Ectodermal cell (in vitro differentiated cells): Measurements from ENCODE around the gene CISD2.
"Not testable (repeated sequence)": the region's sequence is repeated elsewhere in the genome, so short reads cannot be mapped to it uniquely, and the experiment has no call there.

Source experiments
- H3K27ac ChIP-seq: 2 replicates; pipeline ENCODE4 v1.7.0; 2013; ENCODE audit warnings: mild to moderate bottlenecking, low read depth, low read length; ENCODE audit not compliant: insufficient read depth, poor library complexity, severe bottlenecking
- H3K27me3 ChIP-seq: 2 replicates; pipeline ENCODE4 v1.7.0; 2013; ENCODE audit warnings: mild to moderate bottlenecking, low read length; ENCODE audit not compliant: insufficient read depth, control insufficient read depth, poor library complexity, severe bottlenecking
- H3K36me3 ChIP-seq: one replicate; pipeline ENCODE4 v1.7.0; 2013; ENCODE audit warnings: low read length; ENCODE audit not compliant: control insufficient read depth, insufficient read depth
- H3K4me1 ChIP-seq: one replicate; pipeline ENCODE4 v1.7.0; 2013; ENCODE audit warnings: low read length; ENCODE audit not compliant: control insufficient read depth, insufficient read depth
- H3K4me3 ChIP-seq: 2 replicates; pipeline ENCODE4 v1.7.0; 2013; ENCODE audit warnings: low read depth, low read length, control low read depth; ENCODE audit not compliant: insufficient read depth
- H3K9me3 ChIP-seq: 2 replicates; pipeline ENCODE4 v1.7.0; 2013; ENCODE audit warnings: mild to moderate bottlenecking, low read length, moderate library complexity; ENCODE audit not compliant: control insufficient read depth
- WGBS, 2 experiments: methylation state at CpG; one replicate each; pipeline ENCODE4 v1.1.7; 2013; ENCODE audit warnings: missing lambda C conversion rate in 2 of 2; 5-methylcytosine and 5-hydroxymethylcytosine counted together

The CISD2 gene

GRCh38 chr4:102901804-102902203, 33.0 kb downstream of the CISD2 start:
- no peak overlapping the region for H3K27ac ChIP-seq
- H3K4me3 ChIP-seq = no peak overlapping the region
- no peaks in the 10 kb centered on the region for H3K36me3 ChIP-seq
- H3K4me1 ChIP-seq = no peaks in the 10 kb centered on the region
- H3K27me3 ChIP-seq = no peaks in the 10 kb centered on the region
- WGBS, 2 experiments = 77 to 91% methylated on average over 1 to 2 of the region's 2 CpGs
- H3K9me3 ChIP-seq = no peaks in the 10 kb centered on the region

GRCh38 chr4:102918859-102919258, 50.1 kb downstream of the CISD2 start:
- Histone ChIP-seq H3K9me3 (no peaks in the 10 kb centered on the region), H3K27ac (no peak overlapping the region), H3K4me1 (no peaks in the 10 kb centered on the region), H3K27me3 (no peaks in the 10 kb centered on the region), H3K4me3 (no peak overlapping the region), H3K36me3 (no peaks in the 10 kb centered on the region)
- WGBS, 2 experiments = 91 to 97% methylated on average over 3 of the region's 3 CpGs

- H3K27ac ChIP-seq, H3K4me3 ChIP-seq, H3K9me3 ChIP-seq, H3K27me3 ChIP-seq, H3K36me3 ChIP-seq, H3K4me1 ChIP-seq: not testable (repeated sequence)
- WGBS, 2 experiments = 80 to 87% methylated on average over 8 of the region's 8 CpGs
These were observed 50.9 kb downstream of the CISD2 start for GRCh38 chr4:102919697-102920096.

- Histone ChIP-seq H3K36me3 (no peaks in the 10 kb centered on the region), H3K9me3 (no peaks in the 10 kb centered on the region), H3K27me3 (no peaks in the 10 kb centered on the region), H3K4me3 (no peak overlapping the region), H3K4me1 (no peaks in the 10 kb centered on the region), H3K27ac (no peak overlapping the region)
- WGBS, 2 experiments = 75 to 90% methylated on average over 2 of the region's 2 CpGs
These were observed 66.9 kb downstream of the CISD2 start for GRCh38 chr4:102935716-102936115.

- not testable (repeated sequence) for H3K9me3 ChIP-seq, H3K27me3 ChIP-seq, H3K4me1 ChIP-seq, H3K4me3 ChIP-seq, H3K27ac ChIP-seq, H3K36me3 ChIP-seq
- WGBS, 2 experiments = 44 to 68% methylated on average over 2 of the region's 2 CpGs
These were observed 69.3 kb downstream of the CISD2 start for GRCh38 chr4:102938063-102938462.
